Fibroblast of peridontal ligament (primary cell): ENCODE measurements around the gene WDR86.

ENCODE experiments used
- DNase-seq: peaks from one replicate; pipeline ENCODE4 v3.0.0-alpha.2; 2010; ENCODE audit errors: extremely low read depth

The WDR86 gene, protein sequence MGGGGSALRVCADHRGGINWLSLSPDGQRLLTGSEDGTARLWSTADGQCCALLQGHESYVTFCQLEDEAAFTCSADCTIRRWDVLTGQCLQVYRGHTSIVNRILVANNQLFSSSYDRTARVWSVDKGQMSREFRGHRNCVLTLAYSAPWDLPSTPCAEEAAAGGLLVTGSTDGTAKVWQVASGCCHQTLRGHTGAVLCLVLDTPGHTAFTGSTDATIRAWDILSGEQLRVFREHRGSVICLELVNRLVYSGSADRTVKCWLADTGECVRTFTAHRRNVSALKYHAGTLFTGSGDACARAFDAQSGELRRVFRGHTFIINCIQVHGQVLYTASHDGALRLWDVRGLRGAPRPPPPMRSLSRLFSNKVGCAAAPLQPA

DNA sequence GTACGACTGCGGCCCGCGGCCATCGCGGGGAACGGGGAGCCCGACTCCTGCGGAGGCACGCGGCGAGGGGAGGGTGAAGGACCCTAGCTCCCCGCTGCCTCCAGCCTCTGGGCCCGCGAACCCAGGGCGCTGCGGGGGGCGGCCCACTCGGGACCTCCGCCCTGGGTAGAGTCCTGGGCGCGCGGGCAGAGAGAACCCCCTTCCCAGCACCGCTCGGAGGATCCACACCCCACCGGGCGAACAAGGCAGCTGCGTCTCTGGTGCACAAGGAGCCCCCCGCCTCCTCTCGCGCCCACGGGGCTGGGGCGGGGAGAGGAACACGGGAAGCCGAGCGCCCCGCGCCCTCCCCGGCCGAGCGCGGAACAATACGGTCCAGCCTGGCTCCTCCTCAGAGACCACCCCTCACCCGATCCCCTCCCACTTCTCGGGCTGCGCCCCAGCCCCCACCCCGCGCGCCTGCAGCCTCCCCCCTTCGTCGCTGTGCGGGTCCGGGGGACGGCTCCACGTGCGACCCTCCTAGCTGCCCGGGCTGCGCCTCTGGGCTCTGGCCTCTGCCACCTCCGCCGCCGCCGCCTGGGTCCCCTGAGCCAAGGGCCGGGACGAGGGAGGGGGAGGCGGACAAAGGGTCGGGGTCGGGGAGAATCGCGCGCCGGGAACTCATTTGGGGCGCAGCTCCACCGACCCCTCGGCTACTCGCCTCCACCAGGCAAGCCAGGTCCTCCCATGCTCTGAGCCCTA is at the start of gene WDR86:
WDR86 (minus strand) TSS at position 372 of the 738 bp plus-strand sequence. CDS start 449 bp downstream, outside the sequence.
- no peak for DNase-seq

- DNase-seq, result no peak
Observed at GRCh38 chr7:151457534-151457933, 47.7 kb upstream of the WDR86 start.

- DNase-seq, result no peak
Observed at GRCh38 chr7:151456782-151457181, 46.9 kb upstream of the WDR86 start.

- no peak for DNase-seq
Observed at GRCh38 chr7:151456276-151456675, 46.4 kb upstream of the WDR86 start.

DNA sequence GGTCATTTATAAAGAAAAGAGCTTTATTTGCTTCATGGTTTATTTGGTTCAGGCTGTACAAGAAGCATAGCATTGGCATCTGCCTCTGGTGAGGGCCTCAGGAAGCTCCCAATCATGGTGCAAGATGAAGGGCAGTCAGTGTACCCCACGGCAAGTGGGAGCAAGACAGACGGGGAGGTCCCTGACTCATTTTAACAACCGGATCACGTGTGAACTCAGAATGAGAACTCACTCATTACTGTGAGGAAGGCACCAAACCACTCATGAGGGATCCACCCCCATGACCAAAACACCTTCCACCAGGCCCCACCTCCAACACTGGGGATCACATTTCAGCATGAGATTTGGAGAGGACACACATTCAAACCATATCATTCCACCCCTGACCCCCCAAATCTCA is 45.9 kb upstream of the WDR86 start:
- no peak for DNase-seq

DNA sequence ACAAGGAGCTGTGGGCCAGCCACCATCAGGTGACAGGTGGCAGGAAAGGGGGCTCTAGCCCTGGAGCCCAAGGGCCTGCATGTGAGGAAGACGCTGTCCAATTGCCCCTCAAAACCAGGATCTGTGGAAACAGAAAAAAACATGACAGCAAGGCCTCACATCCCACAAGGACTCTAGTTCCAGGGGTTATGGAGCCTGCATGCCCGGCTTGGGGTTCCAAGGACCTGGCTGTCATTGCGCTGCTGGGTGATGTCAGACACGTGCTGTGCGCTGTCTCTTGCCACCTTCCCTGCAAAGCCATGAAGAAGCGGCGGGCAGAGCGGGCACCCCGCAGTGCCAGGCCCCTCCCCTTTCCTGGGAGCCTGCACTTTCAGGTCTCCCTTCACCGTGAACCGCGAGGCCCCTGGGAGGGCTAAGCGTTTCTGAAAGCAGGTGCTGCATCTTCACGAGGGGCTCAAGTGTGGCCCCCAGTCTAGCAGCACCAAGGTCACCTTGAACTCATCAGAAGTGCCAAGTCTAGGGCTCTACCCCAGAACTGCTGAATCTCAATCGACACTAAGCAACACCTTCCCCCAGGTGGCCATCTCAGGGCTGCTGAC is 45.2 kb upstream of the WDR86 start:
- no peak for DNase-seq

- peak; percentile 89 for DNase-seq
Observed at GRCh38 chr7:151454305-151454704, 44.5 kb upstream of the WDR86 start.

DNA sequence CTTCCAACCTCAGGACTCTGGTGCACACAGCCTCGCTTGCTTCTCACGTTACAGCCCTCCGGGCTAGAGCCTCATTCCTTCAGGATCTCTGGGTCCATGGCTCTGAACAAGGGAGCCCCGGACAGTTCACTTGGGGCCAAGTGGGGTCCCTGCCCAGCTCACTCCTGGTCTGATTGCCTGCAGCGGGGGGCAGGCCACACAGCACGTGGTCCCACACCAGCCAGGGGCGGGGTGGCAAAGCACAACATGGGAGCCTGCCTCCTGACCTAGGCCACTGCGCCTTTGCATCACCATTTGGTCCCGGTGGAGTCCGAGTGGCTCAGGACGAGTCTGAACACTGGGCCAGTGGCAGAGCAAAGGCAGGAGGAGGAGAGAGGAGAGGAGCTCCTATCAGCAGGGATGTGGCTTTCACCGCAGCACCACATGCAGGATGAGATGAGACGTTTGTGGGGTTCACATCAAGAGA is 43.5 kb upstream of the WDR86 start:
- no peak for DNase-seq

DNA sequence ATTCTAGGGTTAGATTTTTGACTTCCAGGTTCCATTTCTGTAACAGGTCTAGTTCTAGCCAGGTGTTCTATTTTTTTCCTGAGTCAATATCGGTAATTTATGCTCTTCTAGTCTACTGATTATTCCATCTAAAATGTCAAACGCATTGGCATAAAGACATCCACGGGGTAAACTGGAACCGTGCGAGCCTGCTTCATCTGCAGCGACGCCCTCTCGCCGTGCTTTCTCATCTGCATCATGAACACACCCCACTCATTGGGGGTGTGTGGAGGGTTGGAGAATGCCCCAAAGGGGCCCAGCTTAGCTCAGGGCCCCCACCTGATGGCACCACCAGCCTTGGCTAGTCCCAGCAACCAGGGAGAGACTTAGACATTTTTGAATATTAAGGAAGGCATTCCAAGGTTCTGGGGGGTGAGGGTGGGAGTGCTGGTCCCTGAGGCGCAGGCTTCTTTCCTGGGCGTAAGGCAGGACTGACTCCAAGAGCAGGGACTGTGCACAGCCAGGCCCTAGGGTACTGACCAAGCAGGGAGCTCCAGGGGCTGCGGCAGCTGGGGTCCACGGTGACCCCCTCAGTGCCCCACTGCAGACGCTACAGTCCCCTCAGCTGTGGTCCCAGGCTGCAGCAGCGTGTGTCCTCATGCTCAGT is 43.0 kb upstream of the WDR86 start:
- DNase-seq, result no peak

- DNase-seq, result no peak
Observed at GRCh38 chr7:151451626-151452571, 42.1 kb upstream of the WDR86 start.

GRCh38 chr7:151451156-151451555 is 41.3 kb upstream of the WDR86 start:
- DNase-seq, result no peak

DNA sequence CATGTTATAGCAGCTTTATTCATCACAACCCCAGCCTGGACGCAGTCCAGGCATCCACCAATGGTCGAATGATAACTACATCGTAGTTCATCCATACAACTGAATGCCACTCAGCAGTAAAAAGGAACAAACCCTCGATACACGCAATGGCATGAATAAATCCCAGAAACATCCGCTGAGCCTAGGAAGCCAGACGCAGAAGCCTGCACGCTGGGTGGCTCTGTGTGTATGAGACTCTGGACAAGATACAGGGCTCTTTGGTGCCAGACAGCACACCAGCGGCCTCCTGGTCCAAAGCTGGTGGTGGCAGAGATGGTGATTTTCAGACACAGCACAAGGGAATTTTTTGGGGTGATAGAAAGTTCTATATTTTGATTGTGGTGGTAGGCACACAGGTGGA is 40.2 kb upstream of the WDR86 start:
- DNase-seq, result no peak

DNA sequence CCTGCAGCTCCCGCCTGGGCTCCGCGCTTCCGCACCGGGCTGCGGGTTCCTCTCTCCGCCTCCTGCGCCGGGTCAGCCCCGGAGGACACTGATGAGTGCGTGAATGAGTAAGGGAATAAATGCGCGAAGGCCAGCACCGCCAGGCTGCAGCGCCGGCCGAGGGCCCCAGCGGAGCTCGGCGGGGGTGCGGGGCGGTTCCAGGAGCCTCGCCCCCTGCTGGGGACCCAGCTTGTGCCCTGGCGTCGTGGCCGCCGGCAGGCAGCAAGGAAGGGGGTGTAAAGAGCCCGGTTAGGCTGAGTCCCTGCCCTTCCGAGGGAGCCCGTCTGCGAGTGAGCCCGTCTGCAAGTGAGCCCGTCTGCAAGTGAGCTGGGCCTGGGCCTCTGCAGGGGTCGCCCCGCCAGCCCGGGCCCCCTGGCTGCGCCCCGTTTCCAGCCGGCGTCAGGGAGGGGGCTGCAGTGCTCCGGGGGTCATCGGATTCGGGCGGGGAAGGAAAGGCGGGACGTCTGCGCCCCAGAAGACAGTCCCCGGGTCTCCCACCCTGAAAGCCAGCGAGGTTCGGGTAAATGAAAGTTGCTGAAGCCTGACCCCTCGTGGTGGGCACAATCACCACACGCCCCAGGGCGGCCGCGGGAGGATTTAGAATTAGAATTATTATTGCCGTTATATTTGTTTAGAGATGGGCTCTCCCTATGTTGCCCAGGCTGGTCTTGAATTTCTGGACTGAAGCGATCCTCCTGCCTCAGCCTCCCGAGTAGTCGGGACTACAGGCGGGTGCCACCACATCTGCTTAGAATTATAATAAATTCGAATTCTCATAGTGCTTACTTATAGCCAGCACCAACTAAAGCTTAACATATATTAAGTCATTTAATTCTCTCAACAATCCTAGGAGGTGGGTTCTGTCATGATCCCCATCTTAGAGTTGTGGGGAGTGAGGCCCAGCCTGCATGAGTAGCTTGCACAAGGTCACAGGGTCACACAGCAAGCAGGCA is 38.7 kb upstream of the WDR86 start:
- DNase-seq, result peak; percentile 59

- DNase-seq, result no peak
Observed at GRCh38 chr7:151447901-151448260, 38.0 kb upstream of the WDR86 start.

DNA sequence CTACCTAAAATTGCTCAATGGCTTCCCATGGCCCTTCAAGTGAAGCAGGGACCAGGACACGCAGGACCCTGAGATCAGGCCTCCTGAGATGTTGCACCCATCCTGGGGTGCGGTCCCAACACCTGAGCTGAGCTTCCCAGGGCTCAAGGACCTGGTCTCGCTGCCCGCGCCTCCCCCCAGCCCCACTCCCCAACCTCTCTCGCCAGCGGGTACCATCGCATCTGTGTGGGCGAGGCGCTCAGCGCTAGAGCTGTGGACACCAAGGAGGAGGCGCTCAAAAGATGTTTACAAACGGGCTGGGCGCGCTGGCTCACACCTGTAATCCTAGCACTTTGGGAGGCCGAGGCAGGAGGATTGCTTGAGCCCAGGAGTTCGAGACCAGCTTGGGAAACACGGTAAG is 37.5 kb upstream of the WDR86 start:
- no peak for DNase-seq

DNA sequence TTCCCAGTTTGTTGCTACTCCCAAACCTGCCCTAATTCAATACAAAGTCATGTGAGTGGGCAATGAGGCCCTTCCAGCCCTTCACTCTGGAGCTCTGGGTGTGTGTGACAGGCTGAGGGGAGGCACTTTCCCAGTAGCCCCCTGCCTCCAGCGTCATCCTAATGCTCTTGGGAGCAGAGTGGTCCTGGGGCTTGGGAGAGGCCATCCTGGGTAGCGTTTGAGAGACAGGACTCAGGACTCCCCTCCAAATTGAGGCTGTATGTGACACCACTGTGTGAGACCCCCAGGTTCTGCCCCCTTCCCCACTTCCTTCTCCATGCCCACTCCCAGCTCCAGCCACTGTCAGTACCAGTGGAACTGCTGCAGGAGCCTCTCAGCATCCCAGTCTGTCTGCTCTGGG is 36.6 kb upstream of the WDR86 start:
- DNase-seq, result no peak

GRCh38 chr7:151444632-151445031 is 34.8 kb upstream of the WDR86 start:
- no peak for DNase-seq

- peak; percentile 19 for DNase-seq
Observed at GRCh38 chr7:151442776-151443496, 33.1 kb upstream of the WDR86 start.

DNA sequence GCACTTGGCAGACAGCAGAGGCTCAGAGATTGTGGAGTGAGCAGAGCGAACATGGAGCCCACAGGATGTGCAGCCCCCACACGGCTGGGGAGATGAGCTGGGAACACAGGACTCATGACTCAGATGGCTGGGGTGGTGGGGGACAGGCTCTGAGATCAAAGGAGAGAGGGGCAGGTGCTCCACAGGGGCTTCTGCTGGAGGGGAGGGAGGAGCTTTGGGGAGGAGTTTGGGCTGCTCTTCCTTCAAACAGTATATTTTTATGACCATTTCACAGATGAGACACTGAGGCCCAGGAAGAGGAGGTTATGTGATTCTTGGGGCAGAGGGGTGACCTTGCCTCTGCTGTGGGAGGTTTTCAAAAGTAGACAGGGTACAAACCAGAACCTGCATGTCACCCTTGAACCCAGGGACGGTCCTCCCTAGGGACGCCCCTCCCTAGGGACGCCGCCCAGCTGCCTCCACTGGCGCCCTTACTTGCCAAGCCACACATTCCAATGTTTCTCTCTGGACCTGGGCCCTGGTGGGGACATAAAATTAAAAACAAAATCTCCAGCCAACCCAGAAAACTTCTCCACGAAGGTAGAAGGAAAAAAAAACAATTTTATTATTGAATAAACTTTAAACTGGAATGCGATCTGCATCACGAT is 31.1 kb upstream of the WDR86 start:
- no peak for DNase-seq
